PFSK-1 (cell line): ENCODE data around the gene KLRK1.

Experiments used
- FOXP2 ChIP-seq: optimal IDR thresholded peaks from 2 replicates; pipeline ENCODE3; 2011; ENCODE audit warnings: borderline replicate concordance, control low read depth, inconsistent platforms; ENCODE audit not compliant: insufficient read depth; ENCODE audit errors: extremely low read length, extremely low read depth
- POLR2AphosphoS5 ChIP-seq: IDR thresholded peaks from 2 replicates; pipeline ENCODE4 v1.6.1; 2012; ENCODE audit warnings: low read depth, mild to moderate bottlenecking, control low read depth, low read length, moderate library complexity
- REST ChIP-seq, 2 experiments: IDR thresholded peaks; 2 replicates each; pipeline versions ENCODE4 v1.6.1 to v1.8.0; 2011 to 2012; ENCODE audit warnings: low read depth in 2 of 2, low read length in 2 of 2, control low read depth in 1 of 2, inconsistent platforms in 1 of 2, mild to moderate bottlenecking in 1 of 2, moderate library complexity in 1 of 2; ENCODE audit not compliant: insufficient read depth in 1 of 2
- SIN3A ChIP-seq: IDR thresholded peaks from 2 replicates; pipeline ENCODE4 v1.6.1; 2012; ENCODE audit warnings: mild to moderate bottlenecking, low read length, moderate library complexity, borderline replicate concordance; ENCODE audit not compliant: insufficient read depth
- TAF1 ChIP-seq: IDR thresholded peaks from 2 replicates; pipeline ENCODE4 v1.6.1; 2012; ENCODE audit warnings: low read length, control low read depth, borderline replicate concordance; ENCODE audit not compliant: insufficient read depth

KLRK1 gene

GRCh38 chr12:10397296-10397695 is 7.5 kb upstream of the KLRK1 start:
- TF ChIP-seq SIN3A (no peak), POLR2AphosphoS5 (no peak), REST (IDR thresholded peaks at IDR 0.05; ENCODE audit: insufficient read depth in 1 of 2, low read depth in 2 of 2, low read length in 2 of 2) (no peak), TAF1 (no peak), FOXP2 (no peak)

- TF ChIP-seq TAF1 (peak; percentile 35; the same call in 1 of the 2 replicates), REST (IDR thresholded peaks at IDR 0.05; ENCODE audit: insufficient read depth in 1 of 2, low read depth in 2 of 2, low read length in 2 of 2) (no peak), SIN3A (peak; percentile 70; the same call in 1 of the 2 replicates)
Measured at GRCh38 chr12:10395390-10395998, 5.7 kb upstream of the KLRK1 start.

- TF ChIP-seq FOXP2 (no peak), SIN3A (no peak)
Measured at GRCh38 chr12:10393291-10393690, 3.5 kb upstream of the KLRK1 start.

- TF ChIP-seq POLR2AphosphoS5 (no peak), FOXP2 (no peak), SIN3A (no peak)
Measured at GRCh38 chr12:10392394-10392930, 2.6 kb upstream of the KLRK1 start.

GRCh38 chr12:10388624-10389413 is 1.0 kb downstream of the KLRK1 start:
- no peak for TF ChIP-seq REST (IDR thresholded peaks at IDR 0.05; ENCODE audit: insufficient read depth in 1 of 2, low read depth in 2 of 2, low read length in 2 of 2)
- TF ChIP-seq FOXP2 = no peak
- TF ChIP-seq TAF1 = no peak
- no peak for TF ChIP-seq SIN3A
- no peak for TF ChIP-seq POLR2AphosphoS5

GRCh38 chr12:10386857-10387256 is 3.0 kb downstream of the KLRK1 start:
- TF ChIP-seq FOXP2 (no peak), TAF1 (no peak), REST (IDR thresholded peaks at IDR 0.05; ENCODE audit: insufficient read depth in 1 of 2, low read depth in 2 of 2, low read length in 2 of 2) (no peak), SIN3A (no peak), POLR2AphosphoS5 (no peak)
